ENCODE results near the gene PLPPR1.

- TF ChIP-seq ESRRG (CRISPR knock-in tag; IDR thresholded peaks at IDR 0.05) (no peak), GLIS3 (CRISPR knock-in tag; IDR thresholded peaks at IDR 0.05) (no peak), ZC3H10 (CRISPR knock-in tag; IDR thresholded peaks at IDR 0.05) (no peak), POU6F1 (CRISPR knock-in tag; IDR thresholded peaks at IDR 0.05; ENCODE audit: borderline replicate concordance, low read depth) (no peak)
Observed at GRCh38 chr9:101146508-101146907, 118.0 kb downstream of the PLPPR1 start.
